ENCODE measurements around the gene ANKRD37.

GRCh38 chr4:185370268-185370949 is 26.2 kb upstream of the ANKRD37 start:
- TF ChIP-seq CTCF (conservative IDR thresholded peaks at IDR 0.05) = no peak
- no peak for TF ChIP-seq ZFX (IDR thresholded peaks at IDR 0.05)
